K562 (cell line): ENCODE data around the gene FOXS1. TPM values are rescaled to one million over a fixed set of nuclear protein-coding genes. Genes with fewer than 3 reads are reported as not detected.

ENCODE experiments used
- BRF1 ChIP-seq: IDR thresholded peaks from 3 replicates; pipeline ENCODE4 v1.6.1; 2011; ENCODE audit warnings: borderline replicate concordance, mild to moderate bottlenecking; ENCODE audit not compliant: insufficient read length; ENCODE audit errors: extremely low read depth
- CXXC5 ChIP-seq: fragments of 250-450 bp; sonication (Bioruptor Pico); IDR thresholded peaks from 2 replicates; pipeline ENCODE4 v1.8.0; 2022; ENCODE audit warnings: inconsistent platforms, mild to moderate bottlenecking, moderate library complexity
- EHMT2 ChIP-seq: fragments of 450-650 bp; IDR thresholded peaks from 2 replicates; pipeline ENCODE4 v1.6.1; 2018; ENCODE audit warnings: antibody characterized with exemption
- HNRNPK ChIP-seq: fragments of 200-400 bp; formaldehyde crosslinking; IDR thresholded peaks from one replicate; pipeline ENCODE4 v1.6.1; 2018; ENCODE audit warnings: mild to moderate bottlenecking, low read depth, low read length; ENCODE audit not compliant: poor library complexity, severe bottlenecking
- IFI16 ChIP-seq: fragments of 250-450 bp; sonication (Bioruptor Pico); IDR thresholded peaks from 2 replicates; pipeline ENCODE4 v2.1.2; 2022; ENCODE audit warnings: mild to moderate bottlenecking, inconsistent platforms
- KDM4B ChIP-seq, 2 experiments: fragments of 450-650 bp in 1 of 2; sonication (generic) in 1 of 2; IDR thresholded peaks; 2 replicates each; pipeline ENCODE4 v1.6.1; 2016 to 2017; ENCODE audit warnings: borderline replicate concordance in 2 of 2, antibody characterized with exemption in 1 of 2, low read depth in 1 of 2, mild to moderate bottlenecking in 1 of 2
- MTA1 ChIP-seq: fragments of 450-650 bp; IDR thresholded peaks from 2 replicates; pipeline ENCODE4 v1.6.1; 2017; ENCODE audit warnings: borderline replicate concordance
- NFRKB ChIP-seq: fragments of 450-650 bp; IDR thresholded peaks from 2 replicates; pipeline ENCODE4 v1.6.1; 2016; ENCODE audit warnings: low read depth
- NFXL1 ChIP-seq: fragments of 450-650 bp; formaldehyde crosslinking; IDR thresholded peaks from 2 replicates; pipeline ENCODE4 v1.4.0; 2021; ENCODE audit warnings: mild to moderate bottlenecking
- NR4A1 ChIP-seq, 2 experiments: fragments of 250-450 bp in 1 of 2; fragments of 450-650 bp in 1 of 2; sonication (Bioruptor Pico) in 1 of 2; IDR thresholded peaks; 2 replicates each; pipeline versions ENCODE4 v1.4.0 to v1.6.1; 2016 to 2020; ENCODE audit warnings: mild to moderate bottlenecking in 2 of 2, missing compliant biosample characterization in 1 of 2, missing genetic modification characterization in 1 of 2, moderate library complexity in 1 of 2
- OTX1 ChIP-seq: fragments of 450-650 bp; formaldehyde crosslinking; IDR thresholded peaks from 2 replicates; pipeline ENCODE4 v1.4.0; 2022; ENCODE audit warnings: mild to moderate bottlenecking
- PCBP2 ChIP-seq: fragments of 200-400 bp; formaldehyde crosslinking; IDR thresholded peaks from 2 replicates; pipeline ENCODE4 v1.6.1; 2018; ENCODE audit warnings: low read length, low read depth, mild to moderate bottlenecking, moderate library complexity; ENCODE audit not compliant: poor library complexity, severe bottlenecking
- SAFB ChIP-seq: fragments of 200-400 bp; formaldehyde crosslinking; IDR thresholded peaks from 2 replicates; pipeline ENCODE4 v1.6.1; 2017; ENCODE audit warnings: low read depth, low read length, borderline replicate concordance
- SMARCE1 ChIP-seq: fragments of 450-650 bp; IDR thresholded peaks from 2 replicates; pipeline ENCODE4 v1.7.1; 2016; ENCODE audit warnings: mild to moderate bottlenecking
- TEAD2 ChIP-seq: fragments of 450-650 bp; IDR thresholded peaks from 2 replicates; pipeline ENCODE4 v1.6.1; 2016; ENCODE audit warnings: missing genetic modification characterization, control low read depth, missing compliant biosample characterization
- U2AF2 ChIP-seq: fragments of 200-400 bp; formaldehyde crosslinking; optimal IDR thresholded peaks from 2 replicates; pipeline ENCODE3; 2017; ENCODE audit warnings: low read depth, mild to moderate bottlenecking, low read length
- XRCC5 ChIP-seq: fragments of 200-400 bp; formaldehyde crosslinking; IDR thresholded peaks from 2 replicates; pipeline ENCODE4 v1.6.1; 2017; ENCODE audit warnings: low read depth, mild to moderate bottlenecking, low read length
- ZNF121 ChIP-seq: sonication (generic); formaldehyde crosslinking; conservative IDR thresholded peaks from 2 replicates; pipeline ENCODE4 v1.8.0; 2022; ENCODE audit warnings: missing genetic modification reagents
- ZNF347 ChIP-seq: fragments of 450-650 bp; formaldehyde crosslinking; IDR thresholded peaks from 2 replicates; pipeline ENCODE4 v1.4.0; 2020; ENCODE audit warnings: low read depth, mild to moderate bottlenecking, moderate library complexity
- polyA plus RNA-seq, 8 experiments: library from polyadenylated mRNA; depleted of rRNA in 4 of 8; stranded (reverse) in 5 of 8; unstranded in 3 of 8; fragments of >200 nt; fragmentation: Nextera tagmentation in 2 of 8; fragmentation: Illumina TruSeq in 1 of 8; extraction: Ambion mirVana in 2 of 8; extraction: Trizol in 1 of 8; gene quantifications; 2 replicates each; pipeline versions ENCODE4 v1.2.1 to v1.2.3, GENCODE V29; 2011 to 2014; ENCODE audit warnings: inconsistent platforms in 1 of 8, missing spikeins in 1 of 8
- total RNA-seq, 7 experiments: library from RNA; depleted of rRNA in 6 of 7; stranded (reverse); fragments of >200 nt in 6 of 7; fragmentation: Illumina TruSeq in 2 of 7; extraction: Trizol in 2 of 7; gene quantifications; 2 replicates each; pipeline versions ENCODE4 v1.2.1 to v1.2.3, GENCODE V29; 2011 to 2021; ENCODE audit warnings: low replicate concordance in 1 of 7
- TF ChIP-seq, protein P1 (sequence below): sonication (generic); formaldehyde crosslinking; IDR thresholded peaks from 2 replicates; pipeline ENCODE4 v1.8.1; 2023; ENCODE audit warnings: mild to moderate bottlenecking, missing genetic modification reagents
- TF ChIP-seq, protein P2 (sequence below): fragments of 450-650 bp; IDR thresholded peaks from 2 replicates; pipeline ENCODE4 v1.7.1; 2018; ENCODE audit warnings: mild to moderate bottlenecking, low read depth; ENCODE audit not compliant: partially characterized antibody
- TF ChIP-seq, protein P3 (sequence below): fragments of 450-650 bp; IDR thresholded peaks from 2 replicates; pipeline ENCODE4 v1.6.1; 2017; ENCODE audit warnings: antibody characterized with exemption

FOXS1 gene
- total and polyA plus RNA-seq, 9 of the 15 experiments (the other 6 are each of a cell fraction or from before 2014, with no cell fraction given) = not detected

DNA sequence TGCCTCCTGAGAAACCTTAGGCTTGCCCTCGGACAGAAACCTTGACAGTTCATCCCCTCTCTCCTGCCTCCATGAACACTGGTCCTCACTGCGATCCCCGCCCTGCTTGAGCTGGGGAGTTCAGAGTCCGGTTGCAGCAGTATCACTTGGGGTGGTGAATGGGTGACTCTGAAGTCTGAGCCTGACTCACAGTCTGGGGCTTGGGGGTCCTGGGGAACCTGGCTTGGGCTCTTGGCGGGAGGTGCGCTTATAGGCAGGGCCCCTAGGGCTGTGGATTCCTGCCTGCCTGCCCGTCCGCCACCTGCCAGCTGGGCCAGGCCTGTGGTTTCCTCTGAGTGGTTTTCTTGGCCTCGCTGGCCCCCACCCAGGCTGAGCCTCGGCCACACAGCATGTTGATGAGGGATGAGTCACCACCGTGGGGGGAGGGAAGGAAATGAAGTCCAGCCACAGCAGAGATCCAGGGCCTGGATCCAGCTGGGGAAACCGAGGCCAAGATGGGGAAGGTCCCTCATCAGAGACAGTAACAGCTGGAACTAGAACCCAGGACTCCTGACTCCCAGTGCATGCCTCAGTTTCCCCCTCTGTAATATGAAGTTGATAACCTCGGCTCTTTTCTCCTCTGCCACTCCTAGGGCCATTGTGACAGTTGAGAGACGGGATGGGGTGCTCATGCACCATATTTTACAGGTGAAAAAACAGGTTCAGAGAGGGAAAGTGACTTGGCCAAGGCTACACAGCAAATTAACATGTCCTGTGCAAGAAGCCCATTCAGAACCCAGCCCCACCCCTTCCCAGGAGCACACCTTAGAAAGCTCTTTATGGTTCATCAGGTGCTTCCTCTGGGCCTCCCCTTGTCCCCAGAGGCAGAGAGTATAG, 9.2 kb downstream of the FOXS1 start (continued):
- TF ChIP-seq, protein P1, sequence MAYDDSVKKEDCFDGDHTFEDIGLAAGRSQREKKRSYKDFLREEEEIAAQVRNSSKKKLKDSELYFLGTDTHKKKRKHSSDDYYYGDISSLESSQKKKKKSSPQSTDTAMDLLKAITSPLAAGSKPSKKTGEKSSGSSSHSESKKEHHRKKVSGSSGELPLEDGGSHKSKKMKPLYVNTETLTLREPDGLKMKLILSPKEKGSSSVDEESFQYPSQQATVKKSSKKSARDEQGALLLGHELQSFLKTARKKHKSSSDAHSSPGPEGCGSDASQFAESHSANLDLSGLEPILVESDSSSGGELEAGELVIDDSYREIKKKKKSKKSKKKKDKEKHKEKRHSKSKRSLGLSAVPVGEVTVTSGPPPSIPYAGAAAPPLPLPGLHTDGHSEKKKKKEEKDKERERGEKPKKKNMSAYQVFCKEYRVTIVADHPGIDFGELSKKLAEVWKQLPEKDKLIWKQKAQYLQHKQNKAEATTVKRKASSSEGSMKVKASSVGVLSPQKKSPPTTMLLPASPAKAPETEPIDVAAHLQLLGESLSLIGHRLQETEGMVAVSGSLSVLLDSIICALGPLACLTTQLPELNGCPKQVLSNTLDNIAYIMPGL (CRISPR knock-in tag) = no peak
- no peak for TF ChIP-seq TEAD2 (tag)
- no peak for TF ChIP-seq SAFB
- no peak for TF ChIP-seq OTX1 (CRISPR knock-in tag)
- TF ChIP-seq HNRNPK = no peak
- TF ChIP-seq, protein P2, sequence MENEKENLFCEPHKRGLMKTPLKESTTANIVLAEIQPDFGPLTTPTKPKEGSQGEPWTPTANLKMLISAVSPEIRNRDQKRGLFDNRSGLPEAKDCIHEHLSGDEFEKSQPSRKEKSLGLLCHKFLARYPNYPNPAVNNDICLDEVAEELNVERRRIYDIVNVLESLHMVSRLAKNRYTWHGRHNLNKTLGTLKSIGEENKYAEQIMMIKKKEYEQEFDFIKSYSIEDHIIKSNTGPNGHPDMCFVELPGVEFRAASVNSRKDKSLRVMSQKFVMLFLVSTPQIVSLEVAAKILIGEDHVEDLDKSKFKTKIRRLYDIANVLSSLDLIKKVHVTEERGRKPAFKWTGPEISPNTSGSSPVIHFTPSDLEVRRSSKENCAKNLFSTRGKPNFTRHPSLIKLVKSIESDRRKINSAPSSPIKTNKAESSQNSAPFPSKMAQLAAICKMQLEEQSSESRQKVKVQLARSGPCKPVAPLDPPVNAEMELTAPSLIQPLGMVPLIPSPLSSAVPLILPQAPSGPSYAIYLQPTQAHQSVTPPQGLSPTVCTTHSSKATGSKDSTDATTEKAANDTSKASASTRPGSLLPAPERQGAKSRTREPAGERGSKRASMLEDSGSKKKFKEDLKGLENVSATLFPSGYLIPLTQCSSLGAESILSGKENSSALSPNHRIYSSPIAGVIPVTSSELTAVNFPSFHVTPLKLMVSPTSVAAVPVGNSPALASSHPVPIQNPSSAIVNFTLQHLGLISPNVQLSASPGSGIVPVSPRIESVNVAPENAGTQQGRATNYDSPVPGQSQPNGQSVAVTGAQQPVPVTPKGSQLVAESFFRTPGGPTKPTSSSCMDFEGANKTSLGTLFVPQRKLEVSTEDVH = no peak
- no peak for TF ChIP-seq XRCC5
- TF ChIP-seq MTA1 = peak; percentile 53; the same call in 1 of the 2 replicates
- TF ChIP-seq KDM4B (IDR thresholded peaks at IDR 0.05; ENCODE audit: borderline replicate concordance in 2 of 2, low read depth in 1 of 2) = no peak; a peak in 1 of 4 replicates
- 0 out of 2 replicates have a peak, but pooled peaks have one; percentile 25 for TF ChIP-seq EHMT2
- 0 out of 2 replicates have a peak, but pooled peaks have one; percentile 20 for TF ChIP-seq CXXC5 (CRISPR knock-in tag)
- TF ChIP-seq NR4A1 (CRISPR knock-in tag; IDR thresholded peaks at IDR 0.05) = no peak
- TF ChIP-seq NR4A1 (tag; IDR thresholded peaks at IDR 0.05) = no peak
- TF ChIP-seq NFRKB = no peak
- TF ChIP-seq BRF1 = no peak
- no peak for TF ChIP-seq ZNF347
- no peak for TF ChIP-seq PCBP2
- TF ChIP-seq IFI16 (CRISPR knock-in tag) = no peak
- TF ChIP-seq, protein P3, sequence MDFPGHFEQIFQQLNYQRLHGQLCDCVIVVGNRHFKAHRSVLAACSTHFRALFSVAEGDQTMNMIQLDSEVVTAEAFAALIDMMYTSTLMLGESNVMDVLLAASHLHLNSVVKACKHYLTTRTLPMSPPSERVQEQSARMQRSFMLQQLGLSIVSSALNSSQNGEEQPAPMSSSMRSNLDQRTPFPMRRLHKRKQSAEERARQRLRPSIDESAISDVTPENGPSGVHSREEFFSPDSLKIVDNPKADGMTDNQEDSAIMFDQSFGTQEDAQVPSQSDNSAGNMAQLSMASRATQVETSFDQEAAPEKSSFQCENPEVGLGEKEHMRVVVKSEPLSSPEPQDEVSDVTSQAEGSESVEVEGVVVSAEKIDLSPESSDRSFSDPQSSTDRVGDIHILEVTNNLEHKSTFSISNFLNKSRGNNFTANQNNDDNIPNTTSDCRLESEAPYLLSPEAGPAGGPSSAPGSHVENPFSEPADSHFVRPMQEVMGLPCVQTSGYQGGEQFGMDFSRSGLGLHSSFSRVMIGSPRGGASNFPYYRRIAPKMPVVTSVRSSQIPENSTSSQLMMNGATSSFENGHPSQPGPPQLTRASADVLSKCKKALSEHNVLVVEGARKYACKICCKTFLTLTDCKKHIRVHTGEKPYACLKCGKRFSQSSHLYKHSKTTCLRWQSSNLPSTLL = no peak
- TF ChIP-seq SMARCE1 = peak; percentile 93
- no peak for TF ChIP-seq ZNF121 (CRISPR knock-in tag)
- TF ChIP-seq U2AF2 = no peak
- no peak for TF ChIP-seq NFXL1
